GM19043 (cell line): ENCODE results near the gene ADA.

Source experiments
- ATAC-seq: cut with Tn5 transposase; IDR thresholded peaks from one replicate; pipeline ENCODE4 v1.9.1; 2021; ENCODE audit warnings: low read depth; ENCODE audit not compliant: unreplicated experiment

The ADA gene

DNA sequence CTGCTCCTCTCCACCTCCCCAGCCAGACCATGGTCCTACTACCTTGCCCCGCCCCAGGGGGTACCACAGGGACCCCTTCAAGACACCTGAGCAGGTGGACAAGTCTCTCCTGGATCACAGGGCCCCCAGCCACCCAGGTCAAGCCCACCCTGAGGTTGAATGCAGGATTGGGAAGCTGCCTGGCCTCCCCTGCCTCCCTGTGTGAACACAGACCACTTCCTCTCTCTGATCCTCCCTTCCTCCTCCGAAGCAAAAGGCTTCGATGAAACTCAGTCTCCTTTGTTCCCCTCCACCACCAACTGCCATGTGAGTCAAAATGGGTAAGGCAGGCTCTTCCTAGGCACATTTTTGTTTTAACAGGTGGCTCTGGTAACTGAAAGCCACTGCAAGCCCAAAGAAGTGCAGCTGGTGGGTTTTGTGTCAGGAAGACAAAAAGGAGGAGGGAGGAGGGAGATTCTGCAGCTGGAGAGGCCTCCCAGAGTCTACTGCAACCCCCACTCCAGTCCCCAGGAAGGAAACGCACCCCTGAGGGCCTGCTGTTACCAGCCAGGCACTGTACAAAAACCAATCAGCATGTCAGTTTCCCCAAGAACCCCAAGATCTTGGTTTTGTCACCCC lies 5.4 kb downstream of the ADA start:
- peak; percentile 38 for ATAC-seq

- ATAC-seq, result no peak
These were observed 6.8 kb downstream of the ADA start for GRCh38 chr20:44644667-44645131.

- ATAC-seq, result no peak
These were observed 7.3 kb downstream of the ADA start for GRCh38 chr20:44644230-44644617.

- ATAC-seq, result no peak
These were observed 7.8 kb downstream of the ADA start for GRCh38 chr20:44643596-44644229.

- no peak for ATAC-seq
These were observed 8.4 kb downstream of the ADA start for GRCh38 chr20:44643154-44643519.

GRCh38 chr20:44642203-44643153 lies 9.0 kb downstream of the ADA start:
- no peak for ATAC-seq

- ATAC-seq, result no peak
These were observed 10.2 kb downstream of the ADA start for GRCh38 chr20:44641325-44641724.

GRCh38 chr20:44640522-44640921 lies 11.0 kb downstream of the ADA start:
- ATAC-seq, result no peak

GRCh38 chr20:44637522-44638372 lies 13.8 kb downstream of the ADA start:
- ATAC-seq, result no peak

- no peak for ATAC-seq
These were observed 14.5 kb downstream of the ADA start for GRCh38 chr20:44637042-44637441.

DNA sequence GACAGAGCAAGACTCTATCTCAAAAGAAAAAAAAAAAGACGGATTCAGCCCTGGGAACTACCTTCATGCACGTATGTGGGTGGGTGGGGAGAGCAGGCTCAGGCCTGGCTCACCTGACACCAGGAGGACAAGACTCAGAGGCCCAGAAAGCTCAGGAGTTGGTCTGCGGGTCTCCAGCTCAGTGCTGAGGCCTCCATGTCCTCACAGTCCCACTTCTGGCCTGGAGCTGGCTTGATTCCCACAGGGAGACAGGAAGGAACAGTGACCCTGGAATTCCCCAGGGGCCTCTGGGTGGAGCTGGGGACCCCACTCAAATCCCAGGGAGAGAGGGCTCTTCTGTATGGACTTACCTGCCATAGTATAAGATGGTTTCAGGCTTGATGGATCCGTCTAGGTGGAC lies 15.6 kb downstream of the ADA start:
- ATAC-seq, result no peak

GRCh38 chr20:44633872-44634600 lies 17.5 kb downstream of the ADA start:
- no peak for ATAC-seq

DNA sequence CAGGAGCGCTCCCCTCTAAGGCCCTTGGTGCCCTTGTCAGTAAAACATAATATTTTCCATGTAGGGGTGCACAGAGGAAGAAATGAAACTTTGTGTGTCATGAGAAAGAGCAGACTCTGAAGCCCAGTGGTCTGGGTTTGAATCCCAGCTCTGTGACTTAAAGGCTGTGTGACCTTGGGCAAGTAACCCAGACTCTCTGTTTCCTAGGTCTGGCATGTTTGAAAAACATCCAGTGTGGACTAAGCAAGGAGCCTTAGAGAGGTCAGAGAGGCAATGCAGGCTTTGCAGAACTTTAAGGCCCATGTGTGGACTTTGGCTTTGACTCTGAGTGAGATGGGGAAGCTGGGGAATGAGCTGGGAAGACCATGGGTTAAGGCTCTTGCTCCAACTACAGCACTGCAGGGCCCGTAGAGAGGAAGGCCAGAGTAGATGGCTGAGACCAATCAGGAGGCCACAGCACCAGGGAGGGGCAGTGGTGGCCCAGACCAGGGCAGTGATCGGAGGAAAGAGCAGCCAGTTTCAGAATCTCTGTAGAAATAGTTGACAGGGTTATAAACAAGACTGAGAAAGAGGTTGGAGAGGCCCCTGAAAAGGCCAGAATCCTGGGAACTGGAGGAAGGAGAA lies 18.2 kb downstream of the ADA start:
- ATAC-seq, result no peak

DNA sequence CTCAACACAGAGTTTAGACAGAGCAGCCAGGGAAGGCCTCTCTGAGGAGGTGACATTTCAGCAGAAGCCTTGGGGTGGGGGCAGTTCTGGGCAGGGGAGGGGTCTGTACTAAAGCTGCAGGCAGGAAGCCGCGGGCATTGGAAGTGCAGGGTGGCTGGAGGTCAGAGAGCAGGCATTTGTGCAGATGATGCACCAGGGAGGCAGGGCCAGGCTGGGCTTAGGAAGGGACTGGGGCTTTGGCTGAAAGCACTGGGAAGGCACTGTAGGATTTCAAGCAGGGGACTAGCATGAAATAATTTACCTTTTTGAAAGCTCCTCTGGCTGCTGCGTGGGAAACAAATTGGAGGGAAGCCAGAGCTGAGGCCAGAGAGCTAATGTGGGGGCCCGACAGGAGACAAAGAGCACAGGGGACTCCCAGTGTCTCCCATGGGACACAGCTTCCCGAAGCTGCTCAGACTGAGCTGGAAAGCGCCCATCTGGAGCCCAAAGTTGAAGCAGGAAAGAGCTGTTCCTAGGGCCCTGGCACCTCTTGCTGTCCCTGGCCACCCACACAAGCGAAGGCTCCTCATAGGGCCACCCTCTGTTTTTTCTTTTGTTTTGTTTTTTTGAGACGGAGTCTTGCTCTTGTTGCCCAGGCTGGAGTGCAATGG lies 19.3 kb downstream of the ADA start:
- ATAC-seq, result no peak

GRCh38 chr20:44630297-44630696 lies 21.2 kb downstream of the ADA start:
- ATAC-seq, result no peak

GRCh38 chr20:44629542-44629941 lies 22.0 kb downstream of the ADA start:
- no peak for ATAC-seq

GRCh38 chr20:44629017-44629385 lies 22.5 kb downstream of the ADA start:
- no peak for ATAC-seq

- no peak for ATAC-seq
These were observed 24.0 kb downstream of the ADA start for GRCh38 chr20:44627364-44628010.

GRCh38 chr20:44626278-44626677 lies 25.2 kb downstream of the ADA start:
- ATAC-seq, result no peak
